Panc1 (cell line): Measurements from ENCODE around the gene S1PR1. TPM values are rescaled to one million over a fixed set of nuclear protein-coding genes. Genes with fewer than 3 reads are reported as not detected.

ENCODE experiments used
- ATAC-seq: fragments of 200-7000 bp; cut with Tn5 transposase; 2 replicates; pipeline ENCODE4 v1.9.1; 2020; ENCODE audit warnings: mild to moderate bottlenecking, moderate library complexity
- BruUV-seq: library from RNA; stranded (reverse); fragments of 400-500 nt; replicated peaks from 2 replicates; lab custom pipeline; 2021; lab: Mats Ljungman, UMichigan
- CTCF ChIA-PET: fragments of 300-600 bp; sonication (Branson Sonifier 250); formaldehyde crosslinking; loops from one replicate; lab custom pipeline; 2022; ENCODE audit warnings: antibody characterized with exemption; lab: Charles Lee
- POLR2A ChIA-PET: fragments of 300-600 bp; sonication (Branson Sonifier 250); formaldehyde crosslinking; loops from one replicate; lab custom pipeline; 2022; ENCODE audit warnings: antibody characterized with exemption; lab: Charles Lee
- DNase-seq: peaks from one replicate; pipeline ENCODE4 v3.0.0-alpha.2; 2010; ENCODE audit warnings: low read depth, low spot score
- H3K27ac ChIP-seq: 2 replicates; pipeline ENCODE4 v1.5.1; 2011; ENCODE audit warnings: mild to moderate bottlenecking, low read length, inconsistent platforms
- H3K27me3 ChIP-seq: fragments of 200-500 bp; sonication (Bioruptor generic); 2 replicates; pipeline ENCODE4 v1.6.0; 2014; ENCODE audit warnings: low read length, inconsistent platforms; ENCODE audit not compliant: control insufficient read depth, insufficient read depth
- H3K36me3 ChIP-seq: fragments of 200-500 bp; sonication (Bioruptor generic); 2 replicates; pipeline ENCODE4 v1.5.1; 2014; ENCODE audit warnings: inconsistent platforms, mild to moderate bottlenecking, low read length, moderate library complexity; ENCODE audit not compliant: control insufficient read depth, insufficient read depth
- H3K4me1 ChIP-seq: 2 replicates; pipeline ENCODE4 v1.5.1; 2011; ENCODE audit warnings: inconsistent platforms, mild to moderate bottlenecking, low read length, moderate library complexity; ENCODE audit not compliant: control insufficient read depth, insufficient read depth
- H3K4me3 ChIP-seq, 2 experiments: 2 replicates each; pipeline ENCODE4 v1.5.1; 2011 to 2012; ENCODE audit warnings: low read depth in 2 of 2, low read length in 2 of 2, mild to moderate bottlenecking in 2 of 2, inconsistent platforms in 1 of 2, moderate library complexity in 1 of 2
- H3K9me3 ChIP-seq: fragments of 200-500 bp; sonication (Bioruptor generic); 2 replicates; pipeline ENCODE4 v1.5.1; 2014; ENCODE audit warnings: low read depth, mild to moderate bottlenecking, inconsistent platforms, low read length, moderate library complexity; ENCODE audit not compliant: control insufficient read depth, insufficient read depth
- CTCF ChIP-seq: fragments of 450-650 bp; IDR thresholded peaks from 2 replicates; pipeline ENCODE4 v1.5.1; 2017; ENCODE audit warnings: mild to moderate bottlenecking
- POLR2AphosphoS5 ChIP-seq: IDR thresholded peaks from 2 replicates; pipeline ENCODE4 v1.6.1; 2012; ENCODE audit warnings: mild to moderate bottlenecking, low read depth, low read length, moderate library complexity
- REST ChIP-seq, 2 experiments: IDR thresholded peaks; 2 replicates each; pipeline ENCODE4 v1.6.1; 2011 to 2012; ENCODE audit warnings: low read depth in 2 of 2, control low read depth in 1 of 2, low read length in 1 of 2, mild to moderate bottlenecking in 1 of 2, moderate library complexity in 1 of 2; ENCODE audit not compliant: insufficient read depth in 1 of 2
- SIN3A ChIP-seq: IDR thresholded peaks from 2 replicates; pipeline ENCODE4 v1.6.1; 2012; ENCODE audit warnings: low read depth, mild to moderate bottlenecking, low read length, moderate library complexity, borderline replicate concordance; ENCODE audit not compliant: insufficient read depth
- TCF7L2 ChIP-seq: IDR thresholded peaks from 2 replicates; pipeline ENCODE4 v1.6.1; 2011; ENCODE audit warnings: mild to moderate bottlenecking, low read depth, low read length, inconsistent platforms
- in situ Hi-C: cut with HindIII; loops from 2 replicates; pipeline ENCODE4 v1.10.0; 2016; ENCODE audit warnings: low sequenced_read_pairs, low pct_unique_long_range_greater_than_20kb
- intact Hi-C: fragments of 100-400 bp; cut with micrococcal nuclease; formaldehyde crosslinking; loops from one replicate; pipeline ENCODE4 v1.10.0; 2022; ENCODE audit not compliant: unreplicated experiment
- total RNA-seq: library from RNA; stranded (reverse); gene quantifications from one replicate; pipeline ENCODE4 v1.2.1, GENCODE V29; 2021; ENCODE audit not compliant: unreplicated experiment

S1PR1 gene
- total RNA-seq, 1 experiment from 2014 or later, result 0.41 TPM

GRCh38 chr1:101221945-101222429, 14.8 kb upstream of the S1PR1 start:
- ChIA-PET CTCF (no interaction called here), POLR2A (no interaction called here)
- in situ Hi-C loops, result no loop called here
- H3K27ac ChIP-seq, result no peak overlapping the region
- no TSS peak for BruUV-seq
- H3K4me3 ChIP-seq, result no peak overlapping the region
- TF ChIP-seq TCF7L2, result no peak
- TF ChIP-seq POLR2AphosphoS5, result no peak
- TF ChIP-seq CTCF, result no peak
- TF ChIP-seq REST (IDR thresholded peaks at IDR 0.05; ENCODE audit: insufficient read depth in 1 of 2, low read depth in 2 of 2, low read length in 1 of 2), result no peak
- no peak for TF ChIP-seq SIN3A
- ATAC-seq, result no peak
- no peaks in the 10 kb centered on the region for H3K4me1 ChIP-seq
- no peaks in the 10 kb centered on the region for H3K9me3 ChIP-seq
- no peaks in the 10 kb centered on the region for H3K36me3 ChIP-seq
- no peak for DNase-seq
- H3K27me3 ChIP-seq, result no peaks in the 10 kb centered on the region
- intact Hi-C loops, result no loop called here

- H3K27me3 ChIP-seq, result no peaks in the 10 kb centered on the region
- H3K36me3 ChIP-seq, result no peaks in the 10 kb centered on the region
- no peak for DNase-seq
- no TSS peak for BruUV-seq
- ChIA-PET CTCF (no interaction called here), POLR2A (no interaction called here)
- no peak overlapping the region for H3K27ac ChIP-seq
- intact Hi-C loops, result no loop called here
- ATAC-seq, result no peak
- no peak overlapping the region for H3K4me3 ChIP-seq
- no peaks in the 10 kb centered on the region for H3K9me3 ChIP-seq
- TF ChIP-seq REST (IDR thresholded peaks at IDR 0.05; ENCODE audit: insufficient read depth in 1 of 2, low read depth in 2 of 2, low read length in 1 of 2) (no peak), TCF7L2 (no peak)
- no peaks in the 10 kb centered on the region for H3K4me1 ChIP-seq
- in situ Hi-C loops, result no loop called here
Measured at GRCh38 chr1:101227837-101228236, 9.0 kb upstream of the S1PR1 start.
